Forelimb muscle (tissue), 1 donor: ENCODE data around the gene CASP14. TPM values are rescaled to one million over a fixed set of nuclear protein-coding genes. Genes with fewer than 3 reads are reported as not detected.
"Not testable (repeated sequence)": the region's sequence is repeated elsewhere in the genome, so short reads cannot be mapped to it uniquely, and the experiment has no call there.

Experiments
- DNase-seq: peaks from one replicate; pipeline ENCODE4 v3.0.0-alpha.2; 2013; ENCODE audit warnings: low read depth
- polyA plus RNA-seq: library from polyadenylated mRNA; unstranded; fragments of 120-200 nt; gene quantifications from one replicate; pipeline ENCODE4 v1.2.1, GENCODE V29; 2013; ENCODE audit not compliant: insufficient read length

Gene CASP14
- polyA plus RNA-seq, result 0.05 TPM

GRCh38 chr19:15048885-15049541 is at the start of gene CASP14:
Gene CASP14, plus strand, starts transcription at chr19:15049480. Its CDS starts 2,772 bp downstream, at chr19:15052252.
- no peak for DNase-seq

- no peak for DNase-seq
Observed at GRCh38 chr19:15008308-15008707, 41.0 kb upstream of the CASP14 start.

- no peak for DNase-seq
Observed at GRCh38 chr19:15010501-15011300, 38.6 kb upstream of the CASP14 start.

GRCh38 chr19:15014579-15014978 is 34.7 kb upstream of the CASP14 start:
- DNase-seq, result no peak

GRCh38 chr19:15015946-15016542 is 33.2 kb upstream of the CASP14 start:
- DNase-seq, result peak; percentile 6

- not testable (repeated sequence) for DNase-seq
Observed at GRCh38 chr19:15018836-15019235, 30.4 kb upstream of the CASP14 start.

- DNase-seq, result no peak
Observed at GRCh38 chr19:15021286-15022007, 27.8 kb upstream of the CASP14 start.

- no peak for DNase-seq
Observed at GRCh38 chr19:15022752-15023151, 26.5 kb upstream of the CASP14 start.

- DNase-seq, result no peak
Observed at GRCh38 chr19:15025217-15025616, 24.1 kb upstream of the CASP14 start.

GRCh38 chr19:15028490-15028889 is 20.8 kb upstream of the CASP14 start:
- no peak for DNase-seq

- DNase-seq, result no peak
Observed at GRCh38 chr19:15031675-15032074, 17.6 kb upstream of the CASP14 start.

GRCh38 chr19:15035795-15036311 is 13.4 kb upstream of the CASP14 start:
- no peak for DNase-seq

- DNase-seq, result peak; percentile 86
Observed at GRCh38 chr19:15037586-15037985, 11.7 kb upstream of the CASP14 start.

GRCh38 chr19:15038294-15038693 is 11.0 kb upstream of the CASP14 start:
- DNase-seq, result peak; percentile 93

GRCh38 chr19:15042003-15042402 is 7.3 kb upstream of the CASP14 start:
- DNase-seq, result no peak

- DNase-seq, result no peak
Observed at GRCh38 chr19:15042826-15043225, 6.5 kb upstream of the CASP14 start.

GRCh38 chr19:15045506-15045905 is 3.8 kb upstream of the CASP14 start:
- DNase-seq, result peak; percentile 35

GRCh38 chr19:15047680-15048079 is 1.6 kb upstream of the CASP14 start:
- DNase-seq, result no peak

GRCh38 chr19:15048128-15048527 is 1.2 kb upstream of the CASP14 start:
- DNase-seq, result no peak

- no peak for DNase-seq
Observed at GRCh38 chr19:15050639-15051038, 1.4 kb downstream of the CASP14 start.

- no peak for DNase-seq
Observed at GRCh38 chr19:15062036-15062435, 12.8 kb downstream of the CASP14 start.

- DNase-seq, result not testable (repeated sequence)
Observed at GRCh38 chr19:15070386-15070785, 21.1 kb downstream of the CASP14 start.
